RWPE1 (cell line): ENCODE data around the gene REV3L.

Experiments used
- CTCF ChIA-PET: fragments of 350-600 bp; sonication (Branson Sonifier 250); formaldehyde crosslinking; extraction: SDS; loops from one replicate; lab custom pipeline; 2021; lab: Yijun Ruan, JAX
- POLR2A ChIA-PET: fragments of 400-600 bp; formaldehyde crosslinking; extraction: SDS; loops from one replicate; lab custom pipeline; 2020; ENCODE audit warnings: antibody characterized with exemption; ENCODE audit not compliant: low non-redundant PET; lab: Yijun Ruan, JAX
- DNase-seq: peaks from one replicate; pipeline ENCODE4 v3.0.0; 2012; ENCODE audit warnings: low spot score
- H3K27ac ChIP-seq: fragments of 450-650 bp; 2 replicates; pipeline ENCODE4 v1.5.1; 2017
- TF ChIP-seq, protein P1 (sequence below): fragments of 450-650 bp; conservative IDR thresholded peaks from 2 replicates; pipeline ENCODE4 v1.5.1; 2017; ENCODE audit warnings: low read depth, mild to moderate bottlenecking

The REV3L gene

DNA sequence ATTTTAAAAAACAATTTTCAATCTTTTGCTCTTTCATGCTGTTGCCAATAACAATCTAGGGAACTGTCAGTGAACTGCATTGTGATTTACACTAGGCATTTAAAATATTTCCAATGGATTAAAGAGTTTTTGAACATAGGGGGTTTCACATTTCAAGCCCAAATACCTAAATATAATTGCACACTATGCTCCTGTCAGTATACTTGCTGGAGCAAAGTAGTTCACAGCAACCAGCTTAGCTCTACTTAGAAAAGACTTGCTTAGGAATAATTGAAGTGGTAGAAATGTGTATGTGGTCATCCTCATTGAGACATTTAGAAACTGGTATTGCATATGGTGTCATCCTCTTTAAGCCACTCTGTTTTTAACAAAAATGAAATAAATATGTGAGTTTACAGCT, 41.7 kb upstream of the REV3L start:
- CTCF ChIA-PET = interaction anchor here (0.6 kb wide), 1 partner anchor 13 kb away, joined by 4 read pairs; no protein-coding TSS in a partner anchor
- POLR2A ChIA-PET = no interaction called here
- no peak for DNase-seq
- H3K27ac ChIP-seq = no peak overlapping the region
- TF ChIP-seq, protein P1, sequence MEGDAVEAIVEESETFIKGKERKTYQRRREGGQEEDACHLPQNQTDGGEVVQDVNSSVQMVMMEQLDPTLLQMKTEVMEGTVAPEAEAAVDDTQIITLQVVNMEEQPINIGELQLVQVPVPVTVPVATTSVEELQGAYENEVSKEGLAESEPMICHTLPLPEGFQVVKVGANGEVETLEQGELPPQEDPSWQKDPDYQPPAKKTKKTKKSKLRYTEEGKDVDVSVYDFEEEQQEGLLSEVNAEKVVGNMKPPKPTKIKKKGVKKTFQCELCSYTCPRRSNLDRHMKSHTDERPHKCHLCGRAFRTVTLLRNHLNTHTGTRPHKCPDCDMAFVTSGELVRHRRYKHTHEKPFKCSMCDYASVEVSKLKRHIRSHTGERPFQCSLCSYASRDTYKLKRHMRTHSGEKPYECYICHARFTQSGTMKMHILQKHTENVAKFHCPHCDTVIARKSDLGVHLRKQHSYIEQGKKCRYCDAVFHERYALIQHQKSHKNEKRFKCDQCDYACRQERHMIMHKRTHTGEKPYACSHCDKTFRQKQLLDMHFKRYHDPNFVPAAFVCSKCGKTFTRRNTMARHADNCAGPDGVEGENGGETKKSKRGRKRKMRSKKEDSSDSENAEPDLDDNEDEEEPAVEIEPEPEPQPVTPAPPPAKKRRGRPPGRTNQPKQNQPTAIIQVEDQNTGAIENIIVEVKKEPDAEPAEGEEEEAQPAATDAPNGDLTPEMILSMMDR = no peak

DNA sequence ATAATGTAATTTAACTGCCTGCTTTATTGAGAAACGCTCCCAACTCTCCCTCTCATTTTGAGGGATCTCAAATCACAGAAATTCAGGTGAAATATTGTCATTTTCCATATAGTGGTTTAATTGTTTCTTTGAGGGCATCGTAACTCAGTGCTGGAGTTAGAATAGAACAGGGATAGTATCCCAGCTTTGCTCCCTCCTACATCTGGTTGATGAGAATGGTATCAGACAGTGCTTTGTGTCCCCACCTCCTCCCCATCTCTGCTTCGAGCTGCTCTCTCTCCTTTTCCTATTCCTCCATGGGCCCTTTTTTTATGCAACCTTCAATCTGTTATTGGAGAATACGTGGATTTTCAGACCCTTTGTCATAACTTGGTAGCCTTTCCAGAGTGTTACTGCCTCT, 41.2 kb upstream of the REV3L start:
- H3K27ac ChIP-seq = no peak overlapping the region
- CTCF ChIA-PET = interaction anchor here (0.6 kb wide), 1 partner anchor 12 kb away, joined by 4 read pairs; no protein-coding TSS in a partner anchor
- TF ChIP-seq, protein P1 = no peak
- POLR2A ChIA-PET = no interaction called here
- DNase-seq = no peak

DNA sequence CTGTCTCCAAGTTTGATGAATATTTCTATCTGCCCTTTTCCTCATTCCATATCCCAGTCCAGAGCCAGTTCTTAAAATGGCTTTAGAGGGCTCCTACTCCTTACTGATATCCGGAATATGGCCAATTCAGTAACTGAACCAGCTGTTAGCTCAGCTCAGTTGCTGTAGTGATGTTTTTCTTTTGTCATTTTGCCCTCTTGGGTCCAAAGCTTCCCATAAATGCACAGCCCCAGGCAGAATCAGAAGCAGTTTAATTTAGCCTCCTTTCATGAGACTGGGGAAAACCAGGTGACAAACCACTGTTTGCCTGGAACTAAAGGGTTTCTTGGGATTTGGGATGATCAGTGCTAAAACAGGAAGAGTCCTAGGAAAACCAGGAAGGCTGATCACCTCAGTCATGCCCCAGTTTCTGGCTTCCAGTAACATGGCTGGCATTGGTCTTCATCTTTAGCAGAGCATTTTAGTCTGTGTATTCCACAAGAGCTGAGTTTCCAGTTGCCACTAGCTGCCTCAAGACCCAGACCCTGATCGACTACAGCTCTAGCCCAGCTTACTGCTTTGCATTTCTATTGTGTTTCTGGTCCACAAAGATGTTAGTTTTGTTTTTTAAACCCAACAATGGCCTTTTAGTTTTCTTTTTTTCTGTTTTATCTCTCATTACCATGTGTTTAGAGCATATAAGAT, 40.6 kb upstream of the REV3L start:
- TF ChIP-seq, protein P1 = no peak
- ChIA-PET CTCF (interaction anchor here (0.6 to 0.8 kb wide), 2 partner anchors 12 to 528 kb away, joined by 3 read pairs; no protein-coding TSS in a partner anchor), POLR2A (no interaction called here)
- H3K27ac ChIP-seq = no peak overlapping the region
- DNase-seq = no peak

DNA sequence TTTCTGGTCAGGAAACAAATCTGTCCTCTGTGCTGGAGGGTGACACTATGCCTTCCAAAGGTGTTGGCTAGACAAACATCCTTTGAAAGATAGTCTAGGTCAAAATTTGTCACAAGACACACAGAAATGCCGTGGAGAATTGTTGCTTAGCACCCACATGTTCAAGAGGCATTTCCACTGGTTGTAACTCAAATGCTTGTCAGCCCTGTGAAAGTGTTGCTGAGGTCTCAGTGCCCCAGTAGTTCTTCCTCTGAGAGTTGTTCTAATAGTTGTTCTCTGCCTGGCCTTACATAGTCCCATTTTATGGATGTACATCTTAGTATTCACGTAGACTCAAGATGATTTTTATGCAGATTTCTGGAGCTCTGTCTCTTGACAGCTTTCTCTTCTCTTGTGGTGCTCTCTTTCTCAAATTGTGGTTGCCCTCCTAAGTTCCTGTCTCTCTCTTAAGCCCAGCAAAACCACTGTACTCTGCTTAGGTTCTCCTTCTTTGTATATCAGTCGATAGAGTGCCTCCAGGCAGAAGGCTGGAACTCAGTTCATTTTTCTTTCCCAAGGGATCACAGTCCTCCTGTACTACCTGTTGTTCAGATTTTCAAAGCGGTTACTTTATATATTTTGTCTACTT, 39.5 kb upstream of the REV3L start:
- ChIA-PET POLR2A (no interaction called here), CTCF (interaction anchor here (0.6 to 0.8 kb wide), 3 partner anchors 13 to 80 kb away, joined by 3 to 5 read pairs (median 4); no protein-coding TSS in a partner anchor)
- TF ChIP-seq, protein P1 = no peak
- DNase-seq = no peak
- H3K27ac ChIP-seq = no peak overlapping the region

DNA sequence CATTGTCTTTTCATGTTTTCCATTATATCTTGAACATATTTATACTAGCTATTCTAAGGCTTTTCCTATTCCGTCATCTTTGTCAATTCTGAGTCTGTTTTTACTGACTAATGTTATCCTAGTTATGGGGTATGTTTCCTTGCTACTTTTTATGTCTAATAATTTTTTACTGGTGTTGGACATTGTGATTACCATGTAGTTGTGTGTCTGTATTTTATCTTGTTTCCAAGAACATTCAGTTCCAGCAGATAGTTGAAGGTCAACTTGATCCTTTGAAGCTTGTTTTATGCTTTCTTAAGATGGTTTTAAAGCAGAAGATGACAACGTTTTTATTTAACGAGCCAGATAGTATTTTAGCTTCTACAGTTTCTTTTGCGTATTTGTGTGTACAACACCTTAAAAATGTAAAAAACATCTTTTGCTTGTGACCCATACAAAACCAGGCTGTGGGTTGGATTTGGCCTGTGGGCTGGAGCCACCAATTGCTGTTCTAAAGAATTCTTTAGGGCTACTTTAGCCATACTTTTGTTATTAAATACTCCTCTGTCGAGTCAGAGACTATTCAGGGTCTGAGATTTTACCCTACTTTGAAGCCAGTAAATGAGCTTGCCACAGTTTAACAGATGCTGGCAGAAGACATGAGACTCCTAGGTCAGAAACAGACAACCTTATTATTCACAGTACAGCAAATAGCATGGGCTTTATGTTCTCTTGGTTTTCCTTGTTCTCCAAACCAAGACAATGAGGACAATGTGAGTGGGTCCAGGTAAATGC, 38.7 kb upstream of the REV3L start:
- CTCF ChIA-PET = no interaction called here
- DNase-seq = no peak
- POLR2A ChIA-PET = no interaction called here
- no peak overlapping the region for H3K27ac ChIP-seq
- TF ChIP-seq, protein P1 = no peak

DNA sequence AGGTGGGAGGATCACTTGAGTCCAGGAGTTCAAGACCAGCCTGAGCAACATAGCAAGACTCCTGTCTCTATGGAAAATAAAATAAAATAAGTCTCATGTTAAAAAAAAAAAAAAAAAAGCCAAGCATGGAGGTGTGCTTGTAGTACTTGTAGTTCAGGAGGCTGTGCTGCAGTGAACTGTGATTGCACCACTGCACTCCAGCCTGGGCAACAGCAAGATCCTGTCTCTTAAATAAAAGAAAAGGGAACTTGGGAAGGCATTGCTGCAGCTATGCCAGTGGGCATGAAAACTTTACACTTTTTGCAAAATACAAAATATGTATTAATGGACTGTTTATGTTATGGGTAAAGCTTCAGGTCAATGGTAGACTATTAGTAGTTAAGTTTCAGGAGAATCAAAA, 37.5 kb upstream of the REV3L start:
- H3K27ac ChIP-seq = no peak overlapping the region
- no peak for DNase-seq
- TF ChIP-seq, protein P1 = no peak
- ChIA-PET POLR2A (no interaction called here), CTCF (no interaction called here)
